ENCODE measurements around the gene UST.
"Not testable (repeated sequence)": the region's sequence is repeated elsewhere in the genome, so short reads cannot be mapped to it uniquely, and the experiment has no call there.

UST gene

DNA sequence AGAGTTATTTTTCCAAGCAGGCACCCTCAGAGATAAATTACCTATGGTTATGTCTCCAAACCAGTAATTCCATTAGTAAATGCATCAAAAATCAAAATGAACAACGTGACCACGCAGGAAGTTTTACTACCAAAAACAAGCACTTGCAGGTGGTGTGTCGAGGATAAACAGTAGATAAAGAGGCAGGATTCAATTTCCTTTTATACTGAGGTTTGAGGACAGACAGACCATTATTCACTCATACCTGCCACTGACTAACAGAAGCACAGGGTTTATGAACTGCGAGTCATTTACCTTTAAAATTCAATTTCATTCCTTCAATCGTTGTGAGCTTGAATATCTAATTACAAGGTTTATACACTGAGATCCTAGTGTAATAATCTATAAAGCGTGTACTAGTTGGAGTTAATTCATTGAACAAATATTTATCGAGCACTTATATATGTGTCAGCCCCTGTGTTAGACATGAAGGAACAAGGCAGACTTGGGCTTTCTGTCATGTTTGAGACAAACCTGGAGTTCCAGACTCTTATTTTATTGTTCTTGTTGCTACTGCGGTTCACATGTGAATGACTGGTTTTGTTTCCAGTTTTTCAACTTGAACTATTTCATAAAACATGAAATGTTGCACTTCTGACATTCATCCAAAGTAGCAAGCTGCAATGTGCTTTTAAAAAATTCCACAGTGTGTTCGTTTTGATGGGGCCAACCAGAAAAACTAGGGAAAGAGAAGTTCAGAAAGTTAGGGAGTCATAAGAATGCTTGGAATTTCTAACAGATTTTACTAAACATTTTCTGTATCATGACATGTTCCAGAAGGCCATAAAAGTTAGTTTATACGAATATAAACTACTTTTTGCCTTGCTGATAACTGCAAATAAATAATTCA is 205.6 kb downstream of the UST start:
- Histone ChIP-seq H3K36me3 (ENCODE audit: control insufficient read depth, insufficient read depth, low read length) (peaks cover 6% of the 10 kb centered on the region), H3K27ac (ENCODE audit: low read depth, low read length, severe bottlenecking) (no peak overlapping the region), H3K4me3 (ENCODE audit: extremely low read depth, insufficient read depth, low read length, poor library complexity, severe bottlenecking) (no peak overlapping the region), H3K9me3 (ENCODE audit: control insufficient read depth, low read length) (peaks cover 8% of the 10 kb centered on the region), H3K4me1 (ENCODE audit: control insufficient read depth, insufficient read depth, low read length, poor library complexity, severe bottlenecking) (peaks cover 4% of the 10 kb centered on the region)
- WGBS, 2 experiments (ENCODE audit: insufficient coverage in 2 of 2) = 79 to 93% methylated on average over 2 of the region's 10 CpGs

- peaks cover 4% of the 10 kb centered on the region for H3K4me1 ChIP-seq (ENCODE audit: control insufficient read depth, insufficient read depth, low read length, poor library complexity, severe bottlenecking)
- WGBS, 2 experiments (ENCODE audit: insufficient coverage in 2 of 2) = 98 to 100% methylated on average over 4 to 6 of the region's 6 CpGs
- H3K36me3 ChIP-seq (ENCODE audit: control insufficient read depth, insufficient read depth, low read length) = peaks cover 6% of the 10 kb centered on the region
- H3K9me3 ChIP-seq (ENCODE audit: control insufficient read depth, low read length) = peaks cover 8% of the 10 kb centered on the region
- no peak overlapping the region for H3K27ac ChIP-seq (ENCODE audit: low read depth, low read length, severe bottlenecking)
- H3K4me3 ChIP-seq (ENCODE audit: extremely low read depth, insufficient read depth, low read length, poor library complexity, severe bottlenecking) = no peak overlapping the region
Measured at GRCh38 chr6:148954461-148954860, 207.6 kb downstream of the UST start.

DNA sequence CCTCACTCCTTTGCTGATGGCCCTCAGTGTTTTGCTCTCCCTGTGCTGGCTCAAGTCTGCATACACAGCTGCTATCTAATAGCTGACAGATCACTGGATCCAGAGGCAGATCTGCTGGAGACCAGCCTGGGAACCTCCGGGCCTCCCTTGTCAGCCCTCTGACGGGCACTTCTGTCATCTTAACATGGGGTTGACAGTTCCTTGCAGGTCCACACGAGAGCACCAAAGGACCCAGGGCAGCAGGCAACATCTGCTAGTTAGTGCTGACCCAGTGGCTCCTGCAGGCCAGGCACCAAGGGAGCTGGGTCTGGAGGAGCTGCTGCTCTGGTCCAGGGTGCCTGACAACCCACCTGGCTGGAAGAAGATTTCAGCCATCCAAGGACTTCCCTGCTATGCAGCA is 208.1 kb downstream of the UST start:
- H3K4me3 ChIP-seq (ENCODE audit: extremely low read depth, insufficient read depth, low read length, poor library complexity, severe bottlenecking) = no peak overlapping the region
- peak overlapping the region; percentile 60 for H3K27ac ChIP-seq (ENCODE audit: low read depth, low read length, severe bottlenecking)
- peaks cover 8% of the 10 kb centered on the region for H3K9me3 ChIP-seq (ENCODE audit: control insufficient read depth, low read length)
- 79 to 93% methylated on average over 3 of the region's 3 CpGs for WGBS, 2 experiments (ENCODE audit: insufficient coverage in 2 of 2)
- H3K4me1 ChIP-seq (ENCODE audit: control insufficient read depth, insufficient read depth, low read length, poor library complexity, severe bottlenecking) = peaks cover 4% of the 10 kb centered on the region
- peaks cover 6% of the 10 kb centered on the region for H3K36me3 ChIP-seq (ENCODE audit: control insufficient read depth, insufficient read depth, low read length)

DNA sequence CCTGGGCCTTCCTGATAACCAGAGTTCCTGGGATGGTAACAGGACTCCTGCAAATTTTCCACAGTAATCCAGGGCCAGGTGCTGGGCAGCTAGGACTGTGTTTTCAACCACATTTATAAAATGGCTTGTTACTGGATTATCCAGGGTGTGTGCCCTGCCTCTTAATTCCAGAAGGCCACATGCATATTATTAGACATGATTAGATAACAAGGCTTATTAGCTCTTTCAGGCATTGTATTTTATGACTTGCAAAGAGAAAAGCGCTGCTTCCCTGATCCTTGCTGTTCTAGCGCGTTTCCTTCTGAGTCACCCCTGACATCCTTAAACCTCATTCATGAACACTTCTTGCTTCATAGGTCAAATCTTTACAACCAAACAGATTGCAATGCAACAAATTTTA is 208.6 kb downstream of the UST start:
- Histone ChIP-seq H3K36me3 (ENCODE audit: control insufficient read depth, insufficient read depth, low read length) (peaks cover 6% of the 10 kb centered on the region), H3K4me3 (ENCODE audit: extremely low read depth, insufficient read depth, low read length, poor library complexity, severe bottlenecking) (no peak overlapping the region), H3K9me3 (ENCODE audit: control insufficient read depth, low read length) (peaks cover 8% of the 10 kb centered on the region), H3K27ac (ENCODE audit: low read depth, low read length, severe bottlenecking) (peak overlapping the region; percentile 60), H3K4me1 (ENCODE audit: control insufficient read depth, insufficient read depth, low read length, poor library complexity, severe bottlenecking) (peaks cover 4% of the 10 kb centered on the region)
- 92 to 100% methylated on average over 3 of the region's 3 CpGs for WGBS, 2 experiments (ENCODE audit: insufficient coverage in 2 of 2)

GRCh38 chr6:148956163-148956562 is 209.3 kb downstream of the UST start:
- not testable (repeated sequence) for H3K9me3 ChIP-seq (ENCODE audit: control insufficient read depth, low read length); H3K36me3 ChIP-seq (ENCODE audit: control insufficient read depth, insufficient read depth, low read length); H3K27ac ChIP-seq (ENCODE audit: low read depth, low read length, severe bottlenecking); H3K4me3 ChIP-seq (ENCODE audit: extremely low read depth, insufficient read depth, low read length, poor library complexity, severe bottlenecking); H3K4me1 ChIP-seq (ENCODE audit: control insufficient read depth, insufficient read depth, low read length, poor library complexity, severe bottlenecking)
- WGBS, 2 experiments (ENCODE audit: insufficient coverage in 2 of 2) = 91 to 95% methylated on average over 3 to 5 of the region's 7 CpGs

DNA sequence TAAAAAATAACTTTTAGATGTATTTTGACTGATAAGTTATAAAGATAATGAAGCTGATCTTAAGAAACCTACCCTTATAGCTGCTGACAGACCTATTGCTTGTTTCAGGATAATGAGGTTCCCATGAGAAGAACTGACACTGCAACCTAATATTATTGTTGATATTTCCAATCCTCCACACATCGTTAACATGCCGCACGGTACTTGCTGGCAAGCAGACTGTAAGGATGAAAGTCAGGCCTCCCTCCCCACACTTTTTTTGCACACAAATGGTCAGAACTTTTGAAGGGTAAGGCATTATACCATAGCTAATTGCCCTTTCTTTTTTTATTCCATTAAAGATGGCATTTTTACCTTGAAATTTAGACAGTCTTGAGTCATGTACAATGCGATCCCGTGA is 210.9 kb downstream of the UST start:
- no peak overlapping the region for H3K4me3 ChIP-seq (ENCODE audit: extremely low read depth, insufficient read depth, low read length, poor library complexity, severe bottlenecking)
- H3K27ac ChIP-seq (ENCODE audit: low read depth, low read length, severe bottlenecking) = no peak overlapping the region
- peaks cover 8% of the 10 kb centered on the region for H3K9me3 ChIP-seq (ENCODE audit: control insufficient read depth, low read length)
- H3K36me3 ChIP-seq (ENCODE audit: control insufficient read depth, insufficient read depth, low read length) = peaks cover 6% of the 10 kb centered on the region
- H3K4me1 ChIP-seq (ENCODE audit: control insufficient read depth, insufficient read depth, low read length, poor library complexity, severe bottlenecking) = no peaks in the 10 kb centered on the region
- WGBS, 2 experiments (ENCODE audit: insufficient coverage in 2 of 2) = 94 to 100% methylated on average over 2 of the region's 5 CpGs

DNA sequence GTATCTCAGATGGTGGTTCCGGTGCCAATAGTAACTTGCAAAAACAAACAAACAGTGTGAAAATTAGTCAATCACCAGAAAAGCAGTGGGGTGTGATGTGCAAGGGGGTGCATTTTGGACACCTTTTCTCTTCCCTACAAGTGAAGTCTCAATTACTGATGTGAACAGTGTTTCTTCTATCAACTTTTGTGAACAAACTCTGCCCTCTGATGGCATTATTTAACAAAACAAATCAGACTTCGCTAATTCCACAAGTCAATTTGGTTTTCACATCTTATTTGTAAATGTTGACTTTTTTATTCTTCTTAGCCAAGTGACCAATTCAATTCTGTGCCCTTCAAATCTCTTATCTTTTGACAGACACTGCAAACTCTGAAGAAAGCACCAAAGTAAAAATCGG is 212.2 kb downstream of the UST start:
- WGBS, 2 experiments (ENCODE audit: insufficient coverage in 2 of 2) = 92 to 97% methylated on average over 2 of the region's 3 CpGs
- peaks cover 6% of the 10 kb centered on the region for H3K36me3 ChIP-seq (ENCODE audit: control insufficient read depth, insufficient read depth, low read length)
- no peak overlapping the region for H3K27ac ChIP-seq (ENCODE audit: low read depth, low read length, severe bottlenecking)

GRCh38 chr6:148959501-148959900 is 212.7 kb downstream of the UST start:
- Histone ChIP-seq H3K27ac (ENCODE audit: low read depth, low read length, severe bottlenecking) (no peak overlapping the region), H3K36me3 (ENCODE audit: control insufficient read depth, insufficient read depth, low read length) (peaks cover 6% of the 10 kb centered on the region), H3K9me3 (ENCODE audit: control insufficient read depth, low read length) (peaks cover 8% of the 10 kb centered on the region), H3K4me1 (ENCODE audit: control insufficient read depth, insufficient read depth, low read length, poor library complexity, severe bottlenecking) (no peaks in the 10 kb centered on the region), H3K4me3 (ENCODE audit: extremely low read depth, insufficient read depth, low read length, poor library complexity, severe bottlenecking) (no peak overlapping the region)
- WGBS, 2 experiments (ENCODE audit: insufficient coverage in 2 of 2) = 72 to 74% methylated on average over 2 of the region's 4 CpGs

More for the DNA sequence above, 212.2 kb downstream of the UST start:
- H3K4me1 ChIP-seq (ENCODE audit: control insufficient read depth, insufficient read depth, low read length, poor library complexity, severe bottlenecking) = no peaks in the 10 kb centered on the region
- H3K9me3 ChIP-seq (ENCODE audit: control insufficient read depth, low read length) = peaks cover 8% of the 10 kb centered on the region
- no peak overlapping the region for H3K4me3 ChIP-seq (ENCODE audit: extremely low read depth, insufficient read depth, low read length, poor library complexity, severe bottlenecking)

DNA sequence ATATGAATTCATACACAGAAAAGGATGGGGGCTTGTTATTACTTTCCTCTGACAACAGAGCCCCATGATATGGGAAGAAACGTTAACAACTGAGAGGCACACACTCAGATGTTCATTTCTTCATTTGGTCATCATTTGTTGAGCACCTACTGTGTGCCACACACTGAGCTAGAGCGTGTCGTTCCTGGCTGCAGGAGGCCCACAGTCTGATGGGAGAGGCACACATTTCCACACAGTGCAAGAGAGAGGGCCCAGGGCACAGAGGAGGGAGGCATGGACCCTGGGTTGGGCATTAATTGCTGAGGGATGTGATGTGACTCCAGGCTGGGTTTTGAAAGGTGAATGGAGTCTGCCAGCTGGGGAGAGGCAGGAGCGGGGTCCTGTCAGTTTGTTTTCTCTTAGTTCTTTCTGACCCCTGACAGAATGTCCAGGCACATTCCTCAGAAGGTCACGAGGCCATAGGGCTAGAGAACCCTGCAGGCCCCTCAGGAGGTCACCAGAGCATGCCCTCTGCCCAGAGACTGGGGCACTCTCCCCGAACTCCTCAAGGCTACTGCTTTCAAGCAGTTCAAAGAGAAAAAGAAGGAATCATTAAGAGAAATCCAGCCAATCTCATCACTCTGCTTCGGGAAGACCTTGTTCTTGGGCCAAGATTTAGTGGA is 216.2 kb downstream of the UST start:
- Histone ChIP-seq H3K4me1 (ENCODE audit: control insufficient read depth, insufficient read depth, low read length, poor library complexity, severe bottlenecking) (no peaks in the 10 kb centered on the region), H3K4me3 (ENCODE audit: extremely low read depth, insufficient read depth, low read length, poor library complexity, severe bottlenecking) (no peak overlapping the region), H3K27ac (ENCODE audit: low read depth, low read length, severe bottlenecking) (no peak overlapping the region), H3K36me3 (ENCODE audit: control insufficient read depth, insufficient read depth, low read length) (no peaks in the 10 kb centered on the region), H3K9me3 (ENCODE audit: control insufficient read depth, low read length) (no peaks in the 10 kb centered on the region)
- 91 to 93% methylated on average over 5 to 6 of the region's 7 CpGs for WGBS, 2 experiments (ENCODE audit: insufficient coverage in 2 of 2)

GRCh38 chr6:148963738-148964137 is 216.9 kb downstream of the UST start:
- whole genome bisulfite sequencing, 2 experiments (ENCODE audit: insufficient coverage in 2 of 2) = 94% methylated on average over 2 to 5 of the region's 5 CpGs
- Histone ChIP-seq H3K4me1 (ENCODE audit: control insufficient read depth, insufficient read depth, low read length, poor library complexity, severe bottlenecking) (no peaks in the 10 kb centered on the region), H3K27ac (ENCODE audit: low read depth, low read length, severe bottlenecking) (no peak overlapping the region), H3K9me3 (ENCODE audit: control insufficient read depth, low read length) (no peaks in the 10 kb centered on the region), H3K4me3 (ENCODE audit: extremely low read depth, insufficient read depth, low read length, poor library complexity, severe bottlenecking) (no peak overlapping the region), H3K36me3 (ENCODE audit: control insufficient read depth, insufficient read depth, low read length) (no peaks in the 10 kb centered on the region)

DNA sequence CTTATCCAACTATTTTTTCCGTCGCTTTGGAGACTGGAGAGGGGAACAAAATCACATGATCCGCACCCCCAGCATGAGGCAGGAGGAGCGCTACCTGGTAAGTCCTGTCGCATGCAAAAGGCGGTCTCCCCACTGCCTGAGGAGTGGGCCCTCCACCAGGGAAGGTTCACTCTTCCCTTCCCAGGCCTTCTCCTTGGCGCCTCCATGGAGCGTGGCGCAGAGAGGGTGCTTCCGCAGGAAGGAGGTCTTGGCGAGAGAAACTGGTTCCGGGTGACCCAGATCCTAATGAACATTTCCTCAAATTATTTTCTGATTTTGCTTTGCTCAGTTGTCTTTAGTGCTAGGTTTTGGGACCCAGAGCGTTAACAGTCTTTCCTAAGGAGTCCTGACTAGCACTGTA is 217.6 kb downstream of the UST start:
- H3K4me1 ChIP-seq (ENCODE audit: control insufficient read depth, insufficient read depth, low read length, poor library complexity, severe bottlenecking) = no peaks in the 10 kb centered on the region
- 95% methylated on average over 9 to 10 of the region's 13 CpGs for WGBS, 2 experiments (ENCODE audit: insufficient coverage in 2 of 2)
- no peaks in the 10 kb centered on the region for H3K36me3 ChIP-seq (ENCODE audit: control insufficient read depth, insufficient read depth, low read length)
- H3K4me3 ChIP-seq (ENCODE audit: extremely low read depth, insufficient read depth, low read length, poor library complexity, severe bottlenecking) = no peak overlapping the region
- H3K27ac ChIP-seq (ENCODE audit: low read depth, low read length, severe bottlenecking) = no peak overlapping the region
- no peaks in the 10 kb centered on the region for H3K9me3 ChIP-seq (ENCODE audit: control insufficient read depth, low read length)
